Prostate gland (tissue), 2 donors: ENCODE measurements around the gene GSTM4. TPM values are rescaled to one million over a fixed set of nuclear protein-coding genes. Genes with fewer than 3 reads are reported as not detected.
A peak's percentile ranks its signal among the peaks of the same experiment; 100 is the strongest.

ENCODE experiments used
- DNase-seq: peaks from one replicate; pipeline ENCODE4 v3.0.0-alpha.2; 2019; ENCODE audit warnings: low spot score
- H3K27ac ChIP-seq, 2 donors: fragments of 200-600 bp; sonication (generic); 2 replicates each; pipeline ENCODE4 v1.5.1; 2017 to 2019
- H3K27me3 ChIP-seq: fragments of 200-600 bp; sonication (generic); replicated peaks from 2 replicates; pipeline ENCODE4 v1.5.1; 2019; ENCODE audit not compliant: insufficient read depth
- H3K36me3 ChIP-seq, 2 donors: fragments of 200-600 bp; sonication (generic); 1 replicate in 1 of 2; 2 replicates in 1 of 2; pipeline versions ENCODE4 v1.5.1 to v1.8.1; 2017 to 2019
- H3K4me1 ChIP-seq: fragments of 200-600 bp; sonication (generic); replicated peaks from 2 replicates; pipeline ENCODE4 v1.5.1; 2019
- H3K4me3 ChIP-seq, 2 donors: fragments of 200-600 bp; sonication (generic); 2 replicates each; pipeline ENCODE4 v1.5.1; 2017 to 2019
- H3K9me3 ChIP-seq: fragments of 200-600 bp; sonication (generic); 2 replicates; pipeline ENCODE4 v1.5.1; 2017
- POLR2A ChIP-seq: fragments of 450-650 bp; IDR thresholded peaks from one replicate; pipeline ENCODE4 v1.6.1; 2016; ENCODE audit warnings: antibody characterized with exemption, mild to moderate bottlenecking
- POLR2AphosphoS5 ChIP-seq: sonication (generic); formaldehyde crosslinking; IDR thresholded peaks from one replicate; pipeline ENCODE4 v1.6.1; 2017; ENCODE audit warnings: antibody characterized with exemption
- WGBS: methylation state at CpG from one replicate; pipeline ENCODE4 v1.1.5; 2018; 5-methylcytosine and 5-hydroxymethylcytosine counted together
- intact Hi-C: fragments of 100-400 bp; cut with DNase I; formaldehyde crosslinking; loops from one replicate; pipeline ENCODE4 v1.14.2; 2022
- total RNA-seq, 2 donors: library from RNA; depleted of rRNA; stranded (reverse); fragments of >200 nt; gene quantifications; one replicate each; pipeline ENCODE4 v1.1.0, GENCODE V29; 2016
- TF ChIP-seq, protein P1 (sequence below), 4 experiments: fragments of 200-600 bp in 2 of 4; fragments of 450-650 bp in 2 of 4; sonication (generic) in 2 of 4; IDR thresholded peaks; 1 replicate in 3 of 4; 2 replicates in 1 of 4; pipeline ENCODE4 v1.5.1; 2016 to 2019; ENCODE audit warnings: antibody characterized with exemption in 4 of 4, mild to moderate bottlenecking in 2 of 4, moderate library complexity in 2 of 4

Gene GSTM4
- total RNA-seq, 2 donors from 2014 or later, result 26.8 to 56.5 TPM

GRCh38 chr1:109627692-109628399 is 28.1 kb upstream of the GSTM4 start:
- no peaks in the 10 kb centered on the region for H3K36me3 ChIP-seq

DNA sequence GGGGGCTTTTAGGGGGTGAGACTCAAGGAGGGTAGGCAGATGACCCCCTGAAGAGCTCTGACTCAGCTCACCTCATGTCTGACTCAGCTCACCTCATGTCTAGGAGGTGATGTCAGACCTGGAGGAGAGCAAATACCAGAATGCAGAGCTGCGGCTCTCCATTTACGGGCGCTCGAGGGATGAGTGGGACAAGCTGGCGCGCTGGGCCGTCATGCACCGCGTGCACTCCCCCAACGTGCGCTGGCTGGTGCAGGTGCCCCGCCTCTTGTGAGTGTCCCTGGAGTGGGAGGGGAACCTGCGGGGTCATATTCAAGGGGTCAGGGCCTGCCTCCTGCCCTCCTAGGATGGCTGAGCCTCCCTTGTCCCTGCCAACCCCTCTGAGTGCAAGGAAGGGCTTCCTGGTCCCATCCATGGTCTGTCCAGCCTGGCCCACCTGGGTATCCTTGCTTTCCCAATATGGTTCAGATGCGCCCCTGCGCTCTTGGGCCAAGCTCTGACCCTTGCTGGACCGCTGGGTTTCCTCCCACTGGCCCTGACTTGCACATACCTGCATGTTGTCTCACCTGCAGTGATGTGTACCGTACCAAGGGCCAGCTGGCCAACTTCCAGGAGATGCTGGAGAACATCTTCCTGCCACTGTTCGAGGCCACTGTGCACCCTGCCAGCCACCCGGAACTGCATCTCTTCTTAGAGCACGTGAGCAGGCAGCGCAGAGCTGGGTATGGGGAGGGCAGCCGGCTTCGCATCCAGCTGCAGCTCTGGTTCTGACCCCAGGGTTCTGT is 27.2 kb upstream of the GSTM4 start:
- TF ChIP-seq, protein P1, sequence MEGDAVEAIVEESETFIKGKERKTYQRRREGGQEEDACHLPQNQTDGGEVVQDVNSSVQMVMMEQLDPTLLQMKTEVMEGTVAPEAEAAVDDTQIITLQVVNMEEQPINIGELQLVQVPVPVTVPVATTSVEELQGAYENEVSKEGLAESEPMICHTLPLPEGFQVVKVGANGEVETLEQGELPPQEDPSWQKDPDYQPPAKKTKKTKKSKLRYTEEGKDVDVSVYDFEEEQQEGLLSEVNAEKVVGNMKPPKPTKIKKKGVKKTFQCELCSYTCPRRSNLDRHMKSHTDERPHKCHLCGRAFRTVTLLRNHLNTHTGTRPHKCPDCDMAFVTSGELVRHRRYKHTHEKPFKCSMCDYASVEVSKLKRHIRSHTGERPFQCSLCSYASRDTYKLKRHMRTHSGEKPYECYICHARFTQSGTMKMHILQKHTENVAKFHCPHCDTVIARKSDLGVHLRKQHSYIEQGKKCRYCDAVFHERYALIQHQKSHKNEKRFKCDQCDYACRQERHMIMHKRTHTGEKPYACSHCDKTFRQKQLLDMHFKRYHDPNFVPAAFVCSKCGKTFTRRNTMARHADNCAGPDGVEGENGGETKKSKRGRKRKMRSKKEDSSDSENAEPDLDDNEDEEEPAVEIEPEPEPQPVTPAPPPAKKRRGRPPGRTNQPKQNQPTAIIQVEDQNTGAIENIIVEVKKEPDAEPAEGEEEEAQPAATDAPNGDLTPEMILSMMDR (IDR thresholded peaks at IDR 0.05), result no peak
- TF ChIP-seq POLR2A (no peak), POLR2AphosphoS5 (no peak)
- Histone ChIP-seq H3K27me3 (no peaks in the 10 kb centered on the region), H3K4me3 (no peak overlapping the region), H3K4me1 (peaks cover 14% of the 10 kb centered on the region), H3K9me3 (no peaks in the 10 kb centered on the region), H3K27ac (no peak overlapping the region), H3K36me3 (no peaks in the 10 kb centered on the region)
- intact Hi-C loops, result no loop called here
- WGBS, result 78% methylated on average over 18 of the region's 23 CpGs
- DNase-seq, result peak; percentile 6

More at GRCh38 chr1:109627692-109628399, 28.1 kb upstream of the GSTM4 start:
- Histone ChIP-seq H3K4me1 (peaks cover 10% of the 10 kb centered on the region), H3K27me3 (no peaks in the 10 kb centered on the region), H3K9me3 (no peaks in the 10 kb centered on the region), H3K27ac (no peak overlapping the region), H3K4me3 (no peak overlapping the region)
- 87% methylated on average over 23 of the region's 23 CpGs for WGBS
- no peak for DNase-seq
- intact Hi-C loops, result no loop called here
- no peak for TF ChIP-seq POLR2A
- TF ChIP-seq, protein P1 (IDR thresholded peaks at IDR 0.05), result no peak
- no peak for TF ChIP-seq POLR2AphosphoS5

DNA sequence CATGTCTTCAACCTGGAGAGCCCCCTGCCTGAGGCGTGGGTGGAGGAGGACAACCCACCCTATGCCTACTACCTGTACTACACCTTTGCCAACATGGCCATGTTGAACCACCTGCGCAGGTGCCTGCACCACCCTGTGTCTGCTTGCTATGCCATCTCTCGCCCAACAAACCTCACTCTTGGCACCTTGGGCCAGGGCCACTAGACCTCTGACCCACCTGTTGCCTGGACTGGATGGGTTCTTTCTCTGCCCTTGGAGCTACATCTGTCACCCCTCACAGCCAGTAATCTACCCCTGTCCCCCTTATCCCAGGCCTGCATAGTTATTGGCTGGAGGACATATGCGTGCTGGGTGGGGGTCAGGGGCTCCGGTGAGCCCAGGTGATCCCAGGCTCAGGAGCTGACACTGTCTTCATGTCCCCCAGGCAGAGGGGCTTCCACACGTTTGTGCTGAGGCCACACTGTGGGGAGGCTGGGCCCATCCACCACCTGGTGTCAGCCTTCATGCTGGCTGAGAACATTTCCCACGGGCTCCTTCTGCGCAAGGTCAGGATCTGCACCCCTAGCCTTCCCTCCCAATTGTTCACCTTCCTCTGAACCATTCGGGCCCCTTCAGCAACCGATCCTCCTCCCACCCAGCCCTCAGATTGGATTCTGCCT is 26.4 kb upstream of the GSTM4 start:
- Histone ChIP-seq H3K9me3 (no peaks in the 10 kb centered on the region), H3K27ac (no peak overlapping the region), H3K4me1 (peaks cover 14% of the 10 kb centered on the region), H3K4me3 (no peak overlapping the region), H3K36me3 (no peaks in the 10 kb centered on the region), H3K27me3 (no peaks in the 10 kb centered on the region)
- WGBS, result 84% methylated on average over 10 of the region's 10 CpGs
- TF ChIP-seq POLR2A, result no peak
- TF ChIP-seq, protein P1 (IDR thresholded peaks at IDR 0.05), result no peak
- no peak for TF ChIP-seq POLR2AphosphoS5
- DNase-seq, result peak; percentile 2
- intact Hi-C loops, result loop anchor here (5.0 kb wide), 1 partner anchor 82 kb away; the partner anchor contains the start of gene GNAI3

GRCh38 chr1:109630081-109630897 is 25.6 kb upstream of the GSTM4 start:
- DNase-seq, result peak; percentile 3
- TF ChIP-seq, protein P1 (IDR thresholded peaks at IDR 0.05), result peak in 2 of 4 experiments; percentile 7 to 30
- TF ChIP-seq POLR2AphosphoS5 (no peak), POLR2A (no peak)
- Histone ChIP-seq H3K4me1 (peaks cover 14% of the 10 kb centered on the region), H3K9me3 (no peaks in the 10 kb centered on the region), H3K27me3 (no peaks in the 10 kb centered on the region), H3K36me3 (no peaks in the 10 kb centered on the region), H3K27ac (no peak overlapping the region), H3K4me3 (no peak overlapping the region)
- intact Hi-C loops, result loop anchor here (5.0 kb wide), 1 partner anchor 83 kb away; the partner anchor contains the start of gene GNAI3
- whole genome bisulfite sequencing, result 90% methylated on average over 22 of the region's 30 CpGs
